CD4-positive, alpha-beta T cell (primary cell): ENCODE results near the gene PRELID2. TPM values are rescaled to one million over a fixed set of nuclear protein-coding genes. Genes with fewer than 3 reads are reported as not detected.

ENCODE experiments used
- ATAC-seq: fragments of 200-7000 bp; cut with Tn5 transposase; one replicate; pipeline ENCODE4 v1.10.0; 2022; ENCODE audit warnings: mild to moderate bottlenecking; ENCODE audit not compliant: poor library complexity
- CTCF ChIA-PET: fragments of 350-600 bp; sonication (Branson Sonifier 250); formaldehyde crosslinking; loops from one replicate; lab custom pipeline; 2021; ENCODE audit warnings: antibody characterized with exemption, inconsistent platforms; lab: Charles Lee
- POLR2A ChIA-PET: fragments of 350-600 bp; sonication (Branson Sonifier 250); formaldehyde crosslinking; loops from one replicate; lab custom pipeline; 2021; ENCODE audit warnings: antibody characterized with exemption, inconsistent platforms; lab: Charles Lee
- DNase-seq, 14 experiments: peaks; one replicate each; pipeline ENCODE4 v3.0.0-alpha.2; 2013 to 2020; ENCODE audit warnings: mixed read lengths in 2 of 14
- H3K27ac ChIP-seq, 2 donors: one replicate each; pipeline versions ENCODE4 v1.5.1 to v1.7.0; 2013; ENCODE audit warnings: low read length in 2 of 2, low read depth in 1 of 2, mild to moderate bottlenecking in 1 of 2
- H3K27me3 ChIP-seq, 2 experiments: 1 replicate in 1 of 2; 2 replicates in 1 of 2; pipeline versions ENCODE4 v1.6.1 to v1.7.0; 2013; ENCODE audit warnings: low read length in 2 of 2, control low read depth in 1 of 2, mild to moderate bottlenecking in 1 of 2, moderate library complexity in 1 of 2; ENCODE audit not compliant: insufficient read depth in 2 of 2, control insufficient read depth in 1 of 2
- H3K36me3 ChIP-seq: one replicate; pipeline ENCODE4 v1.6.1; 2013; ENCODE audit warnings: low read length, control low read depth; ENCODE audit not compliant: insufficient read depth
- H3K4me1 ChIP-seq: one replicate; pipeline ENCODE4 v1.6.1; 2013; ENCODE audit warnings: low read length, control low read depth; ENCODE audit not compliant: insufficient read depth
- H3K4me3 ChIP-seq: one replicate; pipeline ENCODE4 v1.5.1; 2013; ENCODE audit warnings: mild to moderate bottlenecking, low read length, moderate library complexity
- H3K9me3 ChIP-seq, 2 experiments: 1 replicate in 1 of 2; 2 replicates in 1 of 2; pipeline versions ENCODE4 v1.6.1 to v1.7.0; 2013; ENCODE audit warnings: low read length in 2 of 2, mild to moderate bottlenecking in 2 of 2, control low read depth in 1 of 2, moderate library complexity in 1 of 2; ENCODE audit not compliant: control insufficient read depth in 1 of 2, insufficient read depth in 1 of 2
- H3K27ac Mint-ChIP-seq: one replicate; pipeline ENCODE4 v1.8.0; 2020; ENCODE audit warnings: mixed read lengths
- H3K27me3 Mint-ChIP-seq: one replicate; pipeline ENCODE4 v1.8.0; 2021; ENCODE audit warnings: mixed read lengths
- H3K36me3 Mint-ChIP-seq: one replicate; pipeline ENCODE4 v1.8.0; 2021; ENCODE audit warnings: low read depth, mixed read lengths
- H3K4me1 Mint-ChIP-seq: one replicate; pipeline ENCODE4 v1.8.0; 2021; ENCODE audit warnings: low read depth, mixed read lengths
- H3K4me3 Mint-ChIP-seq: one replicate; pipeline ENCODE4 v1.8.0; 2020; ENCODE audit warnings: mild to moderate bottlenecking, mixed read lengths
- H3K9me3 Mint-ChIP-seq: one replicate; pipeline ENCODE4 v1.8.0; 2020; ENCODE audit warnings: mixed read lengths
- intact Hi-C, 2 experiments: fragments of 100-400 bp; cut with DNase I in 1 of 2; cut with micrococcal nuclease in 1 of 2; formaldehyde crosslinking; loops; one replicate each; pipeline versions ENCODE4 v1.15.1 to v1.9.0; 2023 to 2025; cut with DNase I, micrococcal nuclease
- total RNA-seq, 174 experiments: library from RNA in 2 of 174; stranded (reverse) in 2 of 174; gene quantifications; one replicate each; pipeline ENCODE4 v1.2.3 and lab custom pipeline; 2021 to 2026
- TF ChIP-seq, protein P1 (sequence below): fragments of 200-600 bp; IDR thresholded peaks from one replicate; pipeline ENCODE4 v1.8.0; 2022; ENCODE audit warnings: antibody characterized with exemption, mild to moderate bottlenecking

The PRELID2 gene
- total RNA-seq, 2 experiments from 2014 or later = 0.44 to 0.56 TPM

DNA sequence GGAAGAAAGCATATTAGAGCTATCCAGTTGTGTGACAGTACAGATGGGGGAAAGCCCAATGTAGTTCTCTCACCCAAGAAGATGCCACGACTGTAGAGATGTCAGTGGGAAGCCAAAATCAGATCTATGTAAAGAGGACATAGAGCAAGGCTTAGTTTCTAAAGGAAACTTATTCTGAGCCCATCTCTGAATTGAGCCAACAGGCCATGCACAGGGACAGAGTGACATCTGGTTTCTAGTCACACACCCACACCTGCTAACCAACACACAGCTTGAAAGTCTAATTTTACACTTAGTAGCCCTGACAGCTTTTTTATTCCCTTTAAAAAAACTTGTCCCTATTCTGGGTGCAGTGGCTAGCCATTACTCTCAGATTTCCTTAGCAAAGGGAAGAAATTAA is 22.3 kb downstream of the PRELID2 start:
- ATAC-seq = no peak
- Mint-ChIP-seq H3K27ac (no peak overlapping the region), H3K4me3 (no peak overlapping the region), H3K27me3 (no peaks in the 10 kb centered on the region), H3K36me3 (no peaks in the 10 kb centered on the region), H3K4me1 (no peaks in the 10 kb centered on the region), H3K9me3 (no peaks in the 10 kb centered on the region)
- Histone ChIP-seq H3K27me3 (no peaks in the 10 kb centered on the region), H3K4me1 (no peaks in the 10 kb centered on the region), H3K9me3 (peaks cover 0 to 4% of the 10 kb centered on the region in 2 experiments), H3K27ac (no peak overlapping the region), H3K4me3 (no peak overlapping the region), H3K36me3 (no peaks in the 10 kb centered on the region)
- POLR2A ChIA-PET = no interaction called here
- TF ChIP-seq, protein P1, sequence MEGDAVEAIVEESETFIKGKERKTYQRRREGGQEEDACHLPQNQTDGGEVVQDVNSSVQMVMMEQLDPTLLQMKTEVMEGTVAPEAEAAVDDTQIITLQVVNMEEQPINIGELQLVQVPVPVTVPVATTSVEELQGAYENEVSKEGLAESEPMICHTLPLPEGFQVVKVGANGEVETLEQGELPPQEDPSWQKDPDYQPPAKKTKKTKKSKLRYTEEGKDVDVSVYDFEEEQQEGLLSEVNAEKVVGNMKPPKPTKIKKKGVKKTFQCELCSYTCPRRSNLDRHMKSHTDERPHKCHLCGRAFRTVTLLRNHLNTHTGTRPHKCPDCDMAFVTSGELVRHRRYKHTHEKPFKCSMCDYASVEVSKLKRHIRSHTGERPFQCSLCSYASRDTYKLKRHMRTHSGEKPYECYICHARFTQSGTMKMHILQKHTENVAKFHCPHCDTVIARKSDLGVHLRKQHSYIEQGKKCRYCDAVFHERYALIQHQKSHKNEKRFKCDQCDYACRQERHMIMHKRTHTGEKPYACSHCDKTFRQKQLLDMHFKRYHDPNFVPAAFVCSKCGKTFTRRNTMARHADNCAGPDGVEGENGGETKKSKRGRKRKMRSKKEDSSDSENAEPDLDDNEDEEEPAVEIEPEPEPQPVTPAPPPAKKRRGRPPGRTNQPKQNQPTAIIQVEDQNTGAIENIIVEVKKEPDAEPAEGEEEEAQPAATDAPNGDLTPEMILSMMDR = no peak
- DNase-seq = no peak
- intact Hi-C loops = no loop called here
- CTCF ChIA-PET = no interaction called here

DNA sequence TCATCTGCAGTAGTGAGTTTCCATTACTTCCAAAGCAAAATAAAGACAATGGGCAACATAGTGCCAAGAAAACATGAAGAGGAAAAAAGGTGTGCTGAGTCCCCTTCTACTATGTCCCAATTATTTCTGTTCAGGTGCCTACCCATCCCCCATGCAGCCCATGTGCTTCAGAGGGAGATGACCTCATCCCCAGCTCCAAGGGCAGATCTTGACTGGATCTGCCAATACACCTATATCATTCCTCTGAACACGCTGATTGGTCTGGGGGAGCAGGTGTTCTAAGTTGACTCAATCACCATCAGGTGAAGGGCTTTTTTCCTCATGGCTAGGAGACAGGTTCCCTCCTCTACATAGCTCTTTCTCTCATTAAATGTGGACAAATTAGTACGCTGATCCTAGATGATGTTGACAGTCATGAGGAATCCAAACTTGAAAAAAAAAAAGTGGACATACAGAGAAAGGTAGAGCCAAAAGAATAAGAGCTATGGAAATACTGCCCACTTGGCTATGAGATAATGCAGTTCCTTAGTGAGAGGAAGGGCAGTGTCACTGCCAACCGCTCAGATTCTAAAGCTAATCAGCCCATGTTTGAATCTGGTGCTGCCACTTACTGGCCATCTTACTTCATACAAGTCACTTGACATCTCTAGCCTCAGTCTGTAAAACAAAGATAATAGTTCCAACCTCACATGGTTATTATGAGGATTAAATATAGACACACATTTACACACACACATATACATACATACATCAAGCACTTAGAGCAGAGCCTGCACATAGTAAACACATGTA is 23.1 kb downstream of the PRELID2 start:
- Histone ChIP-seq H3K4me1 (no peaks in the 10 kb centered on the region), H3K9me3 (peaks cover 0 to 4% of the 10 kb centered on the region in 2 experiments), H3K4me3 (no peak overlapping the region), H3K27ac (no peak overlapping the region), H3K27me3 (no peaks in the 10 kb centered on the region), H3K36me3 (no peaks in the 10 kb centered on the region)
- no peaks in the 10 kb centered on the region for H3K4me1 Mint-ChIP-seq
- ATAC-seq (no peak), DNase-seq (no peak)
- intact Hi-C loops = no loop called here
- H3K27me3 Mint-ChIP-seq = no peaks in the 10 kb centered on the region
- H3K27ac Mint-ChIP-seq = no peak overlapping the region
- POLR2A ChIA-PET = no interaction called here
- no peaks in the 10 kb centered on the region for H3K36me3 Mint-ChIP-seq
- CTCF ChIA-PET = no interaction called here
- H3K9me3 Mint-ChIP-seq = no peaks in the 10 kb centered on the region
- H3K4me3 Mint-ChIP-seq = no peak overlapping the region
- TF ChIP-seq, protein P1 = no peak

GRCh38 chr5:145806923-145807322 is 28.2 kb downstream of the PRELID2 start:
- Mint-ChIP-seq H3K27me3 (no peaks in the 10 kb centered on the region), H3K9me3 (no peaks in the 10 kb centered on the region), H3K4me3 (no peak overlapping the region), H3K4me1 (no peaks in the 10 kb centered on the region), H3K27ac (no peak overlapping the region), H3K36me3 (no peaks in the 10 kb centered on the region)
- H3K36me3 ChIP-seq = no peaks in the 10 kb centered on the region
- ATAC-seq = no peak
- ChIA-PET POLR2A (no interaction called here), CTCF (no interaction called here)
- H3K9me3 ChIP-seq = peaks cover 0 to 4% of the 10 kb centered on the region in 2 experiments
- DNase-seq = no peak
- H3K27me3 ChIP-seq = no peaks in the 10 kb centered on the region
- intact Hi-C loops = no loop called here
- TF ChIP-seq, protein P1 = no peak
- H3K4me1 ChIP-seq = no peaks in the 10 kb centered on the region
- no peak overlapping the region for H3K27ac ChIP-seq
- no peak overlapping the region for H3K4me3 ChIP-seq
